GM12875 (cell line): ENCODE measurements around the gene FAM76B.

Experiments used
- H3K4me3 ChIP-seq: one replicate; pipeline ENCODE4 v1.5.1; 2011; ENCODE audit warnings: low read depth, low read length, control low read depth
- TF ChIP-seq, protein P1 (sequence below): IDR thresholded peaks from 2 replicates; pipeline ENCODE4 v1.5.1; 2011; ENCODE audit warnings: low read depth, mild to moderate bottlenecking, control low read depth, inconsistent platforms, low read length, moderate library complexity, borderline replicate concordance; ENCODE audit not compliant: insufficient read depth

Gene FAM76B

DNA sequence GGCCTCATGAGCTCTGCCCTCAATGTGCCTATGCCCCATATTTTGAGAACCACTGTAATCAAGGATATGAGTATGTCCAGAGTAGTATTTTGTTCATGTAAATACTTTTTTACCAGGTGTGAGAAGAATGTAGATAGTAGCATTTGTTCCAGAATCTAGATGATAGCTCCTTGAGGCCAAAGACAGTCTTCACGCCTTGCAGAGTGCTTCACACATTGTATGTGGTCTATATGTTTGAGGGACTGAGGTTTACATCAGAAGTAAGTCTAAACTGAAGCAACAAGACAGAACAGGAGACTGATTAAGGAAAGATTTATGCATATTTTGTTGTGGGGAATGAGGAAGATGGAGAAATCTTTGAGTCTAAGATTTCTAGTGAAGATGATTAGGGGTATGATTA lies 13.2 kb upstream of the FAM76B start:
- no peak overlapping the region for H3K4me3 ChIP-seq
- TF ChIP-seq, protein P1, sequence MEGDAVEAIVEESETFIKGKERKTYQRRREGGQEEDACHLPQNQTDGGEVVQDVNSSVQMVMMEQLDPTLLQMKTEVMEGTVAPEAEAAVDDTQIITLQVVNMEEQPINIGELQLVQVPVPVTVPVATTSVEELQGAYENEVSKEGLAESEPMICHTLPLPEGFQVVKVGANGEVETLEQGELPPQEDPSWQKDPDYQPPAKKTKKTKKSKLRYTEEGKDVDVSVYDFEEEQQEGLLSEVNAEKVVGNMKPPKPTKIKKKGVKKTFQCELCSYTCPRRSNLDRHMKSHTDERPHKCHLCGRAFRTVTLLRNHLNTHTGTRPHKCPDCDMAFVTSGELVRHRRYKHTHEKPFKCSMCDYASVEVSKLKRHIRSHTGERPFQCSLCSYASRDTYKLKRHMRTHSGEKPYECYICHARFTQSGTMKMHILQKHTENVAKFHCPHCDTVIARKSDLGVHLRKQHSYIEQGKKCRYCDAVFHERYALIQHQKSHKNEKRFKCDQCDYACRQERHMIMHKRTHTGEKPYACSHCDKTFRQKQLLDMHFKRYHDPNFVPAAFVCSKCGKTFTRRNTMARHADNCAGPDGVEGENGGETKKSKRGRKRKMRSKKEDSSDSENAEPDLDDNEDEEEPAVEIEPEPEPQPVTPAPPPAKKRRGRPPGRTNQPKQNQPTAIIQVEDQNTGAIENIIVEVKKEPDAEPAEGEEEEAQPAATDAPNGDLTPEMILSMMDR: no peak

DNA sequence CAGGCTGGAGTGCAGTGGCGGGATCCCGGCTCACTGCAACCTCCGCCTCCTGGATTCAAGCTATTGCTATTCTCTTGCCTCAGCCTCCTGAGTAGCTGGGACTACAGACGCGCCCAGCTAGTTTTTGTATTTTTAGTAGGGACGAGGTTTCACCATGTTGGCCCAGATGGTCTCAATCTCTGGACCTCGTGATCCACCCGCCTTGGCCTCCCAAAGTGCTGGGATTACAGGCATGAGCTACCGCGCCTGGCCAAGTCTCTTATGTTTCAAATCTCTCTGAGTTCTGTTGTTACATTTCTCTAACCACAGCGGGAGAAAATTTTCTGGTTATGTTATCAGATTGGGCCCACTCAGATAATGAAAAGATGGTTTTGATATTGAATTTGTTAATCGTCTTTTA lies 10.9 kb upstream of the FAM76B start:
- TF ChIP-seq, protein P1: no peak
- no peak overlapping the region for H3K4me3 ChIP-seq

GRCh38 chr11:95799546-95799945 lies 10.0 kb upstream of the FAM76B start:
- TF ChIP-seq, protein P1: no peak
- no peak overlapping the region for H3K4me3 ChIP-seq

DNA sequence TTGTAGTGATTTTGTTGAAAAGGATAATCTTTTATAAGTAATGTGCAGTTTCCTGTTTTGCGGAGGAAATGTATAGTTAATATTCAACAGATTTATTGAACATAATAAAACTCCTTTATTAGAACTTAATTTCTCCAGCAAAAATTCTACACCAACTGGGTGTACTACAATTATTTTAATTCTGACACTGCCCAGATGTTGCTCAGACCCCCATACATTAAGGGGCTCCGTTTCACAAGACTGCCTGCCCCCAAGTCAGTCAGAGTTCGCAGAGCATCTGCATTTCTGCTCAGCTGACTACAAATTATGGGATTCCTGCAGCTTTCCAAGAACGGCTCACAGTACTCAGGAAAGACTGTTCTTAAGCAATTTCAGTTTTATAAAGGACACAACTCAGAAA lies 6.9 kb upstream of the FAM76B start:
- TF ChIP-seq, protein P1: no peak
- H3K4me3 ChIP-seq: no peak overlapping the region

DNA sequence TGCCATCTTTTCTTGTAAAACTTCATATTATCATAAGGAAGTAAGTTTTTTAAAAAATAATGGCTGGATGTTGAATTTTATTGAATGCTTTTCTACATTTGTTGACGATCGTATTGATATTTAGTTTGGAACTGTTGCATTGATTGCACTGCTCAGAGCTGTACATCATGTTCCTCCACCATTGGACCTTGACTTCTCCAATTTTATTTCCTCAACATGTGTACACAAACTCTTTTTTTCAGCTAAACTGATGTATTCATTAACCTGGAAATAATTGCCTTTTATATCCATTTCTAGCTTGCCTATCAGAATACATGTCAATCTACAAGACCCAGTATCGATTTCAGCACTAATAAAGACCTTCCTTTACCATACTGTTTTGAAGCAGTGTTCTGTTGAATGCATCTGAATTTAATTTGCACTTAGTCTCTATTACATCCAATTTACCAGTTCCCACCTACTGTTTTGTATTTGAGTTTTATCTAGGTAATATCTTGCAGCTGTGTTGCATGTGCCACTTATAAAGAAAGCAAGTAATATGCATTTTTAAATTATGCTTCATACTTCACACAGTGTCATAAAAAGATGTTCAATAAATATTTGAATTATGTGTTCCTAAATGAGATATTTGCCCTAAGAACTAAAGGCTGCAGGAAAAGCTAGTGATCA lies 6.2 kb upstream of the FAM76B start:
- H3K4me3 ChIP-seq: no peak overlapping the region
- TF ChIP-seq, protein P1: no peak

DNA sequence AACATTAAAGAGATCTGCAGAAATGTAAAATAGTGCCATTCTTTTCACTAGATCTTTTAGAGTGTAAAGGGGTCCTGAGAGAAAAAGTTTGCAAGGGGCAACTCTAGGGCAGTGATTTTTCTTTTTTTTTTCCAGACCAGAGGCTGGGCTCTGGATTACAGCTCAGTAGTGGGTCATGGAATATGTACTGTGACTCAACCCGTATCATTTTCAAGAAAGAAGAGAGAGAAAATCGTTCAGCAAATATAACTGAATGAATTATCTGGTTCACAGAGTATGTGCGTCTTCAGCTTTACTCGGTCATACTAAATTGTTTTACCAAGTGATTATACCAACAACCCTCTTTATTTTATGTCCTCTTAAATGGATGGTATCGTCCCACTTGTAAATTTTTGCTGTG lies 4.5 kb upstream of the FAM76B start:
- TF ChIP-seq, protein P1: no peak
- no peak overlapping the region for H3K4me3 ChIP-seq

DNA sequence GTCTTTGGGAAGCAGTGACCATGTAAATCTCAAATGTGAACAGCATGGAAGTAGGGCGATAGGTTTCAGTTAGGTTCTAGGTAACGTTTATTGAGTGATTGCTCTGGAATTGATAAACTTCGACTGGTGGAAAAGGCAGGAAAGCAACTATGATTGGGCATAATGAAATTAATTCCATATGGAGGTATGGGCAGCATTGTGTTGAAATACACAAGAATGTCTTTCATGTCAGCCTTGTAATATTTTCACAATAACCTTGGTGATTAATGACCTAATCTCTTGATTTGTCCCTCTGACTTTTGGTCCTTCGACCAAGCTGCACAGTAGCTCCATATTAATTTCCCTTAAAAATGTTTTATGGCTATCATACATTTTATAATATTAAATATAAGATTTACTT lies 3.5 kb upstream of the FAM76B start:
- TF ChIP-seq, protein P1: no peak

More for the DNA sequence above, 3.5 kb upstream of the FAM76B start:
- no peak overlapping the region for H3K4me3 ChIP-seq
